ENCODE measurements around the gene ABL2.
"Not testable (repeated sequence)": the region's sequence is repeated elsewhere in the genome, so short reads cannot be mapped to it uniquely, and the experiment has no call there.

The ABL2 gene

GRCh38 chr1:179135707-179136106 is 93.8 kb downstream of the ABL2 start:
- not testable (repeated sequence) for DNase-seq (ENCODE audit: low read depth in 2 of 2)

GRCh38 chr1:179135168-179135567 is 94.3 kb downstream of the ABL2 start:
- DNase-seq (ENCODE audit: low read depth in 2 of 2) = not testable (repeated sequence)

- no peak for DNase-seq (ENCODE audit: low read depth in 2 of 2)
These were observed 99.6 kb downstream of the ABL2 start for GRCh38 chr1:179129702-179130473.

GRCh38 chr1:179128520-179128919 is 101.0 kb downstream of the ABL2 start:
- DNase-seq (ENCODE audit: low read depth in 2 of 2) = no peak

GRCh38 chr1:179127163-179127895 is 102.1 kb downstream of the ABL2 start:
- no peak for DNase-seq (ENCODE audit: low read depth in 2 of 2)

- DNase-seq (ENCODE audit: low read depth in 2 of 2) = no peak
These were observed 103.0 kb downstream of the ABL2 start for GRCh38 chr1:179126338-179127060.

GRCh38 chr1:179124873-179125272 is 104.6 kb downstream of the ABL2 start:
- DNase-seq (ENCODE audit: low read depth in 2 of 2) = no peak

- peak in 1 of 2 experiments; percentile 18 for DNase-seq (ENCODE audit: low read depth in 2 of 2)
These were observed 108.1 kb downstream of the ABL2 start for GRCh38 chr1:179121159-179121938.

- no peak for DNase-seq (ENCODE audit: low read depth in 2 of 2)
These were observed 108.7 kb downstream of the ABL2 start for GRCh38 chr1:179120736-179121135.

GRCh38 chr1:179119513-179119912 is 110.0 kb downstream of the ABL2 start:
- DNase-seq (ENCODE audit: low read depth in 2 of 2) = no peak

GRCh38 chr1:179115181-179115580 is 114.3 kb downstream of the ABL2 start:
- no peak for DNase-seq (ENCODE audit: low read depth in 2 of 2)

- no peak for DNase-seq (ENCODE audit: low read depth in 2 of 2)
These were observed 120.8 kb downstream of the ABL2 start for GRCh38 chr1:179108644-179109043.

- DNase-seq (ENCODE audit: low read depth in 2 of 2) = no peak
These were observed 121.5 kb downstream of the ABL2 start for GRCh38 chr1:179107706-179108629.

GRCh38 chr1:179105393-179105792 is 124.1 kb downstream of the ABL2 start:
- no peak for DNase-seq (ENCODE audit: low read depth in 2 of 2)

GRCh38 chr1:179104611-179105250 is 124.7 kb downstream of the ABL2 start:
- DNase-seq (ENCODE audit: low read depth in 2 of 2) = no peak

- no peak for DNase-seq (ENCODE audit: low read depth in 2 of 2)
These were observed 125.5 kb downstream of the ABL2 start for GRCh38 chr1:179103999-179104398.

GRCh38 chr1:179101566-179101965 is 127.9 kb downstream of the ABL2 start:
- no peak for DNase-seq (ENCODE audit: low read depth in 2 of 2)

GRCh38 chr1:179099891-179100290 is 129.6 kb downstream of the ABL2 start:
- DNase-seq (ENCODE audit: low read depth in 2 of 2) = no peak

GRCh38 chr1:179095924-179096323 is 133.6 kb downstream of the ABL2 start:
- no peak for DNase-seq (ENCODE audit: low read depth in 2 of 2)

GRCh38 chr1:179095377-179095776 is 134.1 kb downstream of the ABL2 start:
- no peak for DNase-seq (ENCODE audit: low read depth in 2 of 2)

Data from stimulated activated CD4-positive, alpha-beta T cell treated with anti-CD3 and anti-CD28 coated beads, Interleukin-12 subunit alpha, Interleukin-12 subunit beta, amount 100 ng/mL, for 24 hours (primary cell).